ENCODE measurements around the gene SSR3. TPM values are rescaled to one million over a fixed set of nuclear protein-coding genes. Genes with fewer than 3 reads are reported as not detected.
"Not testable (repeated sequence)": the region's sequence is repeated elsewhere in the genome, so short reads cannot be mapped to it uniquely, and the experiment has no call there.

The SSR3 gene
- total and polyA plus RNA-seq, 7 donors, result 53.2 to 252 (median 71.5) TPM

DNA sequence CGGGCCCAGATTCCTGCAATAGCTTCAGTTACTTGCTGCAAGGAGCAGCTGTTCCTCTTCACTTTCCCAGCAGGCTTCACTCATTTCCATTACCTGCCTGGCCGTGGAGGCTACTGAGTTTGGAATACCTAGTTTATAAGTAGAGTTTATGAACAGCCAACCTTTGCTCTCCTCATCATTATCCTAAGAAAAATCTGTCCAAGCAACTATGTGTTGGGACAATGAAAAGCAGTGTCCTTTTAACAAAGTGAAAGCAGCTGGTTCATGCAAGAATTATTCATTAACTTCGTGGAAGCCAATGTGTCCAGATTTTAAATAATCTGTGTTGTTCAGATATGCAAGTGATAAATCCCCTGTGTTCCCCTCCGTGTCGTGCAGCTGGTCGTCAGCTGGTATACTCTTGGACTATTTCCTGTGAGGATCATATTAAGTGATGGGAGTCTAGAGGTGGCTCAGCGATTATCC lies 39.3 kb upstream of the SSR3 start:
- H3K4me1 ChIP-seq, result peaks cover 11% of the 10 kb centered on the region
- ATAC-seq (peak in 1 of 4 donors; percentile 40), DNase-seq (no peak)
- H3K27me3 ChIP-seq (ENCODE audit: insufficient read depth in 3 of 3, low read length in 2 of 3), result no peaks in the 10 kb centered on the region
- H3K27ac ChIP-seq, result no peak overlapping the region
- no peaks in the 10 kb centered on the region for H3K9me3 ChIP-seq
- no peaks in the 10 kb centered on the region for H3K36me3 ChIP-seq (ENCODE audit: insufficient read depth in 1 of 2, low read depth in 1 of 2)
- WGBS, 3 donors, result 12 to 18% (median 16%) methylated on average over 7 of the region's 7 CpGs
- intact Hi-C loops (cut with DNase I), result no loop called here
- peak overlapping the region; percentile 52 for H3K4me3 ChIP-seq
- no peak for TF ChIP-seq CTCF (IDR thresholded peaks at IDR 0.05)

DNA sequence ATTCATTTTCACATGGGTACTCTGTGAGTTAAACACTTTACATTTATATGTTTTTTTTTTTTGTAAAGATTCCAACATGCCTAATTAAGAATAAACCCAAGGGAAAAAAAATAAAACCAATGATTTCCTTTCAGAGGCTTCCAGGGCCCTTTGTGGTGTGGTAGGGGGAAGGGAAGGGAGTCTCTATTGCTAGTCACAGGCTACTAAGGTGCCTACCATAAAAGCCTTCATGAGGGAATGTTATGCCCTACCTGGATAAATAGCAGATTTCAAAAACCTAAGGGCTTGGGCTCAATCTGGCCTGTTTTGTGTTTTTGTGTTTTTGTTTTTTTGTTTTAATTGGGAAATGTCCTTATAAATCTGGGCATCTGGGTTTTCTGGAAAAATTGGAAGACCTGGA lies 38.9 kb upstream of the SSR3 start:
- intact Hi-C loops (cut with DNase I), result no loop called here
- Histone ChIP-seq H3K27me3 (ENCODE audit: insufficient read depth in 3 of 3, low read length in 2 of 3) (no peaks in the 10 kb centered on the region), H3K27ac (no peak overlapping the region), H3K36me3 (ENCODE audit: insufficient read depth in 1 of 2, low read depth in 1 of 2) (no peaks in the 10 kb centered on the region), H3K4me1 (peaks cover 11% of the 10 kb centered on the region), H3K9me3 (no peaks in the 10 kb centered on the region), H3K4me3 (no peak overlapping the region)
- DNase-seq (no peak), ATAC-seq (no peak)
- TF ChIP-seq CTCF (IDR thresholded peaks at IDR 0.05), result no peak

DNA sequence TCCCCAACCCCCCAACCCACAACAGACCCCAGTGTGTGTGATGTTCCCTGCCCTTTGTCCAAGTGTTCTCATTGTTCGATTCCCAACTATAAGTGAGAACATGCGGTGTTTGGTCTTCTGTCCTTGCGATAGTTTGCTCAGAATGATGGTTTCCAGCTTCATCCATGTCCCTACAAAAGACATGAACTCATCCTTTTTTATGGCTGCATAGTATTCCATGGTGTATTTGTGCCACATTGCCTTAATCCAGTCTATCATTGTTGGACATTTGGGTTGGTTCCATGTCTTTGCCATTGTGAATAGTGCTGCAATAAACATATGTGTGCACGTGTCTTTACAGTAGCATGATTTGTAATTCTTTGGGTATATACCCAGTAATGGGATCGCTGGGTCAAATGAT lies 34.9 kb upstream of the SSR3 start:
- H3K36me3 ChIP-seq (ENCODE audit: insufficient read depth in 1 of 2, low read depth in 1 of 2); DNase-seq; ATAC-seq; H3K27ac ChIP-seq; H3K27me3 ChIP-seq (ENCODE audit: insufficient read depth in 3 of 3, low read length in 2 of 3); H3K9me3 ChIP-seq; H3K4me3 ChIP-seq; intact Hi-C loops (cut with DNase I): not testable (repeated sequence)
- 92 to 95% (median 94%) methylated on average over 5 of the region's 5 CpGs for WGBS, 3 donors
- H3K4me1 ChIP-seq, result peaks cover 24% of the 10 kb centered on the region

- Histone ChIP-seq H3K27me3 (ENCODE audit: insufficient read depth in 3 of 3, low read length in 2 of 3) (no peaks in the 10 kb centered on the region), H3K9me3 (no peaks in the 10 kb centered on the region), H3K4me1 (peaks cover 13% of the 10 kb centered on the region), H3K4me3 (no peak overlapping the region), H3K36me3 (ENCODE audit: insufficient read depth in 1 of 2, low read depth in 1 of 2) (no peaks in the 10 kb centered on the region), H3K27ac (no peak overlapping the region)
- 28 to 48% (median 39%) methylated on average over 1 of the region's 1 CpG for WGBS, 3 donors
- ATAC-seq, result no peak
- intact Hi-C loops (cut with DNase I), result no loop called here
- no peak for TF ChIP-seq CTCF (IDR thresholded peaks at IDR 0.05)
- DNase-seq, result no peak
Observed at GRCh38 chr3:156587760-156588069, 32.8 kb upstream of the SSR3 start.

- H3K9me3 ChIP-seq, result no peaks in the 10 kb centered on the region
- no peaks in the 10 kb centered on the region for H3K36me3 ChIP-seq (ENCODE audit: insufficient read depth in 1 of 2, low read depth in 1 of 2)
- no peak overlapping the region for H3K27ac ChIP-seq
- no peak for DNase-seq
- 59 to 74% (median 72%) methylated on average over 5 of the region's 5 CpGs for WGBS, 3 donors
- no peaks in the 10 kb centered on the region for H3K27me3 ChIP-seq (ENCODE audit: insufficient read depth in 3 of 3, low read length in 2 of 3)
- intact Hi-C loops (cut with DNase I), result no loop called here
- H3K4me3 ChIP-seq, result no peak overlapping the region
- H3K4me1 ChIP-seq, result peaks cover 13% of the 10 kb centered on the region
- TF ChIP-seq CTCF (IDR thresholded peaks at IDR 0.05), result no peak
- ATAC-seq, result peak in 3 of 4 donors; percentile 40 to 80 (median 59)
Observed at GRCh38 chr3:156586905-156587759, 32.2 kb upstream of the SSR3 start.
